GM21390 (cell line): Measurements from ENCODE around the gene PTPN18.
"Not testable (repeated sequence)": the region's sequence is repeated elsewhere in the genome, so short reads cannot be mapped to it uniquely, and the experiment has no call there.

Experiments
- ATAC-seq: cut with Tn5 transposase; IDR thresholded peaks from one replicate; pipeline ENCODE4 v1.9.1; 2021; ENCODE audit not compliant: unreplicated experiment

Gene PTPN18, protein sequence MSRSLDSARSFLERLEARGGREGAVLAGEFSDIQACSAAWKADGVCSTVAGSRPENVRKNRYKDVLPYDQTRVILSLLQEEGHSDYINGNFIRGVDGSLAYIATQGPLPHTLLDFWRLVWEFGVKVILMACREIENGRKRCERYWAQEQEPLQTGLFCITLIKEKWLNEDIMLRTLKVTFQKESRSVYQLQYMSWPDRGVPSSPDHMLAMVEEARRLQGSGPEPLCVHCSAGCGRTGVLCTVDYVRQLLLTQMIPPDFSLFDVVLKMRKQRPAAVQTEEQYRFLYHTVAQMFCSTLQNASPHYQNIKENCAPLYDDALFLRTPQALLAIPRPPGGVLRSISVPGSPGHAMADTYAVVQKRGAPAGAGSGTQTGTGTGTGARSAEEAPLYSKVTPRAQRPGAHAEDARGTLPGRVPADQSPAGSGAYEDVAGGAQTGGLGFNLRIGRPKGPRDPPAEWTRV

GRCh38 chr2:130355578-130356431 lies at the start of gene PTPN18:
Gene PTPN18, plus strand, starts transcription at chr2:130356056. Its CDS starts 52 bp downstream, at chr2:130356108.
- ATAC-seq: peak; percentile 89

GRCh38 chr2:130307850-130308249 lies 48.0 kb upstream of the PTPN18 start:
- ATAC-seq: no peak

DNA sequence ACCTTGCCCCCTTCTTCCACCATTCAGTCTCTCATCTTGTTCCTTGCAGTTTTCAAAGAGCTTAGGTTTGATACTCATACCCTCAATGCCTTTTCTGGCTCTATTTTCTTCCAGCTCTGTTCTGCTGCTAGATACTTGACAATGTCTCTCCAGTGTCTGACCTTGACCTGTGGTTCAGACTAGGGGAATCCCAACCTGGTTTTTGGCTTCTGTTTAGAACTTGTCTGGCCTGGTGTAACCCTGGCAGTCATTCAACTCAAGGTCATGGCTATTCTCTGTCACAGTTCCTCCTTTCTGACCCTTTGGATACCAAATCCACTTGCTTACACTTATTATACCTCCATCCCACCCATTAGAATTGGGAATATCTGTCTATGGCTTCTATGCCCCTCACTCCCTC lies 45.0 kb upstream of the PTPN18 start:
- no peak for ATAC-seq

DNA sequence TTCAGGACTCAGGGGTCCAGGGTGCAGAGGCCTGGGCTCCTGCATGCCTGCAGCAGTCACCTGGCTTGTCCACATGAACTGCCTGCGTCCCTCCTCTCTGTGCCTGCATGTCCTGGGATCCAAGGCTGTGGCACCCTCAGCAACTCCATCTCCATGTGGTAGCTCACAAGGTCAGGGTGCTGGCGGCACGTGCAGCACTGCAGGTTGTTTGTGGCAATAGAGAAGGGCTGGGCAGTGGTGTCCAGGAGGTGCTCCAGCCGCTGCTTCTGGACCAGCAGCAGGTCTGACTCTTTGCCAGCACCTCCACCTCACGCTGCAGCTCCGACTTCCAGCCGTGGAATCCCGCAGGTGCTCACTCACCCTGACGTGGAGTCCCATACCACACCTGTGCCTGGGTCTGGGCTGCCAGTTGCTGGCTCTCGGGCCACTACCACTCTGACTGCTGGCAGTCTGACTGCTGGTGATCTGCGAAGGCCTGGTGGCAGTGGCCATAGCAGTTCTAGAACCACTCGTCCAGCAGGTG lies 42.0 kb upstream of the PTPN18 start:
- ATAC-seq: no peak

DNA sequence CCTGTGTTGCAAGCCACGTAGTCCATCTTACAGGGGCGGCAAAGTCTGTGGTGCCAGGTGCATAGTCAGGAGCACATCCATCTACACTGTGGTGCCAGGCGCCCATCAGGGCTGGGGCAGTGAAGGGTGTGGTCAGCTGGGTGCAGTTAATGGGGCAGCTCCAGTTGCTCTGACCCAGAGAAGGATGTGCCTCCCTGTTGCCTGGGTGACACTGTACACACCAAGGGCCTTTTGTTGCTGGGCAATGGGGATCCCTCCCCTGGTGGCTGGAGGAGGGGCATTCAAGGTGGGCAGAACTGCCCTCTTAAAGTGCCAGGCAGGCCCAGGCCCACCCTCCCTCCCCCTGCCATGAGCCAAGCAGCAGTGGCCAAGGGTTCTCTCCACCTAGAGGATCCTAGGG lies 41.5 kb upstream of the PTPN18 start:
- no peak for ATAC-seq

- no peak for ATAC-seq
Observed at GRCh38 chr2:130316596-130316995, 39.3 kb upstream of the PTPN18 start.

GRCh38 chr2:130318906-130319305 lies 37.0 kb upstream of the PTPN18 start:
- no peak for ATAC-seq

GRCh38 chr2:130319536-130319935 lies 36.3 kb upstream of the PTPN18 start:
- no peak for ATAC-seq

DNA sequence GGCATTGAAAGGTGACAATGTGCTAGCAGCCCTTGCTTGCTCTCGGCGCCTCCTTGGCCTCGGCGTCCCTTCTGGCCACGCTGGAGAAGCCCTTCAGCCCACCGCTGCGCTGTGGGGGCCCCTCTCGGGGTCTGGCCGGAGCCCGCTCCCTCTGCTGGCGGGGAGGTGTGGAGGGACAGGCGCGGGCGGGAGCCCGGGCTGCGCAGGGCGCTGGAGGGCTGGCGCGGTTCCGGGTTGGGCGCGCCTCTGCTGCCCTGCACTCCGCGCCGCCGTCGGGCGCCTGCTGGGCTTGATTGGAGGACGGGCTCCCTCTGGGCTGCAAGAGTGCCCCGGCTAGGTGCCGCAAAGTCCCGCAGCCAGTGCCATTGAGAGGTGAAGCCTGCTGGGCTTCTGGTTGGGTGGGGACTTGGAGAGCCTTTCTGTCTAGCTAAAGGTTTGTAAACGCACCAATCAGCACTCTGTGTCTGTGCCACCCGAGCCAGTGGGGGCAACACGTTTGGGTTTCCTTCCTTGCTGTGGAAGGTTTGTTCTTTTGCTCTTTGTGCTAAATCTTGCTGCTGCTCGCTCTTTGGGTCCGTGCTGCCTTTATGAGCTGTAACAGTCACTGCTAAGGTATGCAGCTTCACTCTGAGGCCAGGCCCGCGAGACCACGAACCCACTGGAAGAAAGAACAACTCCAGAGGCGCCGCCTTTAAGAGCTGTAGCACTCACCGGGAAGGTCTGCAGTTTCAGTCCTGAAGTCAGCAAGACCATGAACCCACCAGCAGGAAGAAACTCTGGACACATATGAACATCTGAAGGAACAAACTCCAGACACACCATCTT lies 27.9 kb upstream of the PTPN18 start:
- no peak for ATAC-seq

DNA sequence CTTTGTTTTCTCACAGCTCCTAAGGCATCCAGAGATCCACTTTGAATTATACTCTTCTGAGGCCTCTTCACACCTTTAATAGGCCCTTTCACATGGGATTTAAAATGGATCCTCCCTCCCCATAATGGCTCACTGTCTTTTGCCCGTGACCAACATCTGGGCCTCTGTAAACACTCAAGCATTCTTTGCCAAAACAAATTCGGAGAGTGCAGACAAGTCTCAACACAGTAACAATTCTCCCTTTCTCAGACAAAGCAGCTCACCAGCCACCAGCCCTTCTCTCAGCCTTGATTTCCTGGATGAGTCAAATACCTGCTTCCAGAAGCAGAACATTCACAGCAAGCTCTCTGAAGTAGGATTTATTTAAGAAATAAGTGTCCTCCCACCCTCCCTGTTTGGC lies 27.1 kb upstream of the PTPN18 start:
- no peak for ATAC-seq

DNA sequence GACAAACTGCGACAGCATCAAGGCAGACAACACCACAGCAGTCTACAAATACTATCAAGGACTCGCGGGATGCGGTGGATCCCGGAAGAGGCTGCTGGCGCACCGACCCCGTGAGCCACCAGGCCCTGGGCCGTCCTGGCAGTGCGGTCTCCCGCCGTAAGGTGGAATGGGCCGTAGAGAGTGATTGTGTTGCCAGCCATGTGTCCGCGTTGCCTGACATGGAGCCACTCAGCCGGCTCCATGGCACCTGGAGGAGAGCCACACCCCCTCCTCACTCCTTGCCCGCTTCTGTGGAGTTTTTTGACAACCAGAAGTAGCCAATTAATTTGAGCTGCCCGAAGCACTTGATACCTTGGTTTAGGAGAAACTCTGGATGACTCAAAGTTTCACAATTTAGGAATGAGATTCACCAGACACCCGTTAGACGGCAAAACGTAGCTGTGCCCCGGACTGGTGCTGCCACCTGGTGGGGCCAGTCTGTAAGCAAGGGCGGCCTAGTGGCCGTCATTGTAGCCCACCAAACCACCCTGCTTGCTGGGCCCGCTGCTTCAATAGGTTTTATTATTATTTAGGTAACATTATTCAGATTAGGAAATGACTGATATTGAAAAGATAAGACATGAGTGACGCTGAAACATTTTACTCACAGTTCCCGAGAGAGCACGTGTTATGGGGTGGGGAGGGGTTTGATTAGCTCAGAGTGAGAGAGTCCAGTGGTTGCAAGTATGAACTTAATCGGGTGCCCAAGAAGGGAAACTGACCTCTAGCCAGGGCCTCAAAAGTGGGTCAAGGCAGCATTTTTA lies 23.4 kb upstream of the PTPN18 start:
- peak; percentile 85 for ATAC-seq

GRCh38 chr2:130333253-130333652 lies 22.6 kb upstream of the PTPN18 start:
- not testable (repeated sequence) for ATAC-seq

DNA sequence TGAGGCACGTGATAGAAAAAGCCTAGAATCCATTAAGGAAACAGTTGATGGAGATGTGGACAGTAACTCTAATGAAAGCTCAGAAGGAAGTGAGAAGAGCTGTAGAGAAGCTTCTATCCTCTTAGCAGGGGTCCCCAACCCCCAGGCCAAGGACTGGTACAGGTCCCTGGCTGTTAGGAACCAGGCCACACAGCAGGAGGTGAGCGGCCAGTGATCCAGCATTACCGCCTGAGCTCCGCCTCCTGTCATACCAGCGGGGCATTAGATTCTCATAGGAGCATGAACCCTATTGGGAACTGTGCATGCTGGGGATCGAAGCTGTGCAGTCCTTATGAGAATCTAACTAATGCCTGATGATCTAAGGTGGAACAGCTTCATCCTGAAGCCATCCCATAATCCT lies 21.8 kb upstream of the PTPN18 start:
- no peak for ATAC-seq

DNA sequence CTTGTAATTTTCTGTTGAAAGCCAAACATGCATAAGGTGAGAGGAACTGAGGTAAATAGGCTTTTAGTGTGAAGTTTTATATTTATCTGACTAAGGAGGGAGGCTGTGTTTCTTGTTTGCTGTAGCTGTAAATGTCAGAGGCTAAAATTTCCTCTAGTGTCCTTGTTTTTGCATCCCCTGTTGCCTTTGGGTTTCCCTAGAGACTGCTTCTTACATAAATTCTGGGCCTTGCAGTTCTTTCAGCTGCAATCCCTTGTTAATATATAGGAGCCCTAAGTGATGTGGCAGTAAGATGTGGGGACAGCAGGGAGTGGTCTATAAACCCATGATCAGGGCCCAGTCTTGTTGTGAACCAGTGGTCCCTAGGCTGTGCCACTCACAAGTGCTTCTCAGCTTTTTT lies 20.6 kb upstream of the PTPN18 start:
- ATAC-seq: no peak

DNA sequence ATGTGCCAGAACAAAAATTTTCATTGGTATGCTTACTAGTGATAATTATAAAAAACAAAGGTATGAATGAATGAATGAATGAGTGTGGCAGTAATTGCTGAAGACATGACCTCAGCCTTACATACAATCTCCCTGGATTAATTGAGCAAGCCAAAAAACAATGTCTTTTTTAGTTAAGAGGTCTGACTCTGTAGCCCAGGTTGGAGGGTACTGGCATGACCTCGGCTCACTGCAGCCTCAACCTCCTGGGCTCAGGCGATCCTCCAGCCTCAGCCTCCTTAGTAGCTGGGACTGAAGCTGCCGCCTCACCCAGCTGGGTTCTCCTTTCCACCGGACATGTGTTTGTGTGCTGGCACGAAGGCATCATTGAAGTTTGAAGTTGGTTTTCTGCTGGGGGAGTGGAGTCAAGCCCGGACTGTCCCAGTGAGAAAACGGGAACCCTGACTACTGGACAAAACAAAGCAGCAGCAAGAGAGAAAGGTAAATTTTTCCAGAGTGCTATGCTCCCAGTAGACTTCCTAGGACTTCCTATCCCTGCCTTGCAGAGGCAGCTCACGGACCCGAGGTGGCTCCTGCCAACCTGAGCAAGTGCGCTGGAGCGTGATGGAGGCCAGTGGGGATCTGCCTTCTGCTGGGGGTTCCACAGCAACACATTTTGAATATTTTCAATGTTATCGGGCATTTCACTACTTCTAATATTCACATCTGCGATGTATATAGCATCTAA lies 19.5 kb upstream of the PTPN18 start:
- no peak for ATAC-seq

DNA sequence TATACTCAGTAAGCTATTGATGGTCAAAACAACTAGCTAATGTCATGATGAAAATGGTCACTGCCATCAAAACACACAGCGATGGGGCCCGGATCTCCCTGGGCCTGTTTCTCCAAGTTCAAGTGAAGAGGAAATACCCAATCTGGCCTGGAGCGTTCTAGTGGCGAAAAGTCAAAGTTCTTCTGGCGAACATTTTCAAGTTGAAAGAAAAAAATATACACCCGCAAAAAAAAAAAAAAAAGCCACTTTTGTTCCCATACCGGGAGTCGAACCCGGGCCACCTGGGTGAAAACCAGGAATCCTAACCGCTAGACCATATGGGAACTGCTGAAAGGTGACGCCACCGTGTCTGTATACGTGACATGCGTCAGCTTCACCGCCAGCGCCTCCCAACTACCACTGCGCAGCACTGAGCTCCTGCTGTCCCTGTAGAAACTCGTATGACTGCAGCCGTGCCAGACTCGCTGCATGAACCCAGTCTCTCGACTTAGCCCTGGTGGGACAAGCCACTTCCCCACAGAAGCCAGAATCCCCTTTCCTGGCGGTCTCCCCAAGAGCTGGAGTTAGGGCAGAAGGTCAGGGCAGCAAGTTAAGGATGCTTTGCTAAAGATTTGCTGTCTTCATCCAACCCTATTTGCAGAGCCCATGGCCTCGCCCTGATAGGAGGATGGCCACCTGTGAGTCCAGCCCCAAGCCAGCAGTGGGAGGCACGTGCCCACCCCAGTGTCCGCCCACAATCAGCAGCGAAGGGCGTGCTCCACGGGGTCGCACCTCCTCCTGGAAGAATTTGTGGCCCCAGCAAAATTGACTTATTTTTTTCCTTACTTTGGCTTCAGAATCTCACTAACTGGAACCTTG lies 18.8 kb upstream of the PTPN18 start:
- no peak for ATAC-seq

- no peak for ATAC-seq
Observed at GRCh38 chr2:130337735-130338325, 18.0 kb upstream of the PTPN18 start.

- no peak for ATAC-seq
Observed at GRCh38 chr2:130338793-130339345, 17.0 kb upstream of the PTPN18 start.
